ENCODE results near the gene SH3GLB2.
"Not testable (repeated sequence)": the region's sequence is repeated elsewhere in the genome, so short reads cannot be mapped to it uniquely, and the experiment has no call there.

SH3GLB2 gene

DNA sequence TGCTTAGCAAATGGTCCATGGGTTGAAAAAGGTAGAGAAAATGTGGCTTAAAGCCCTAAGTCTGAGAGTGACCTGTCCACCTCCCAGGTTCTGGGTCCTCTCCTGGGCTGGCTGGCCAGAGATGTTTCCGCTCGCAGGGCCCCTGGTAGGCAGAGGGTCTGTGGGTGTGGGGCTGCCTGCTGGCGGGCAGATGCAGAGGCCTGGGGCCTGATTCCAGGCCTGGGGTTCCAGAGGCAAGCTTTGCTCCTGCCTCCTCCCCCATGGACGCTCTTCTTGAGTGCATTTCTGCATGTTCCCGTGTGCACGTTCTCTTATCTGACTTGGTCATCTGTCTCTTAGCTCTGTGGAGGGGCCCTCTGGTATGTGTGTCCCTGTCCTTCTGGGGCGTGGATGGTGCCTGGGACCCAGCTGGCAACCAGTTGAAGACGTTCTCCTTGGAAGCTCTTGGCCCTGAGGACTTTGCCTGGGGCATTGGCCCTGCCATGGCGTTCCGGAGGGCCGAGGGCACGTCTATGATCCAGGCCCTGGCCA, 12.0 kb upstream of the SH3GLB2 start:
- no peak overlapping the region for H3K27ac ChIP-seq (ENCODE audit: low read length)
- no peaks in the 10 kb centered on the region for H3K27me3 ChIP-seq (ENCODE audit: insufficient read depth, low read length)
- H3K9ac ChIP-seq (ENCODE audit: low read depth, low read length) = no peak overlapping the region
- no peak overlapping the region for H3K4me3 ChIP-seq (ENCODE audit: low read length)
- peaks cover 6% of the 10 kb centered on the region; the same call in 1 of the 2 replicates for H3K4me1 ChIP-seq (ENCODE audit: insufficient read depth, low read length)
- H3K36me3 ChIP-seq (ENCODE audit: insufficient read depth, low read depth, low read length) = peaks cover 22% of the 10 kb centered on the region
- no peaks in the 10 kb centered on the region for H3K9me3 ChIP-seq (ENCODE audit: insufficient read depth, low read depth, low read length)

DNA sequence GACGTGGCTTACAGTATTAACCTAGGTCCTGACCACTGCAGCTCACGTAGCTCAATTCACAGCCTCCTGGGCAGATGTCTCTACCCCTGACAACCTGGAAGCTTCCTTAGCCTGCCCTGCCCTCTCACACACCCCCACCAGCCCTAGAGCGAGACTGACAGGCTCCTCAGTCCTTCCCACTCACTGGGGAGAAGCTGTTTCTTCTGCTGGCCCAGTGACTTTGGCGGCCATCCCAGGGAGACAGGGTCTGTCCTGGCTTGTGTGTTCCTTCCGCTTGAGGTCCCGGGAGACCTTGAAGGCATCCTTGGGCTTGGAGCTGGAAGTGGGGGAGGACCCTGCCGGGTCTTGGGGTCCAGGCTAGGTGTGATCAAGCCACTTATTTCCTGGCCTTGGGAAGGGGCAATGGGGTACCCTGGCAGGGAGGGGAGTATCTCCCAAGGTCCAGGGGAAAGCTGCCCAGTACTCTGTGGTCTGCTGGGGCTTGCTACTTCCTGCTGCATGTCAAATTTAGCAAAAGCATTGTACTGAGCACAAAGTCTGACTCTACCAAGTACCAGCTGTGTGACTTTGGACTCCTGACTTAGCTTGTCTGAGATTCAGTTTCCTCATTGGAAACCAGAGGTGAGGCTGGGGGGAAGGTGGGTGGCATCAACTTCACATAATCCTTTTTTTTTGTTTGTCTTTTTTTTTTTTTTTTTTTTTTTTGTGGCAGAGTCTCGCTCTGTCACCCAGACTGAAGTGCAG, 10.2 kb upstream of the SH3GLB2 start:
- no peak overlapping the region for H3K27ac ChIP-seq (ENCODE audit: low read length)

DNA sequence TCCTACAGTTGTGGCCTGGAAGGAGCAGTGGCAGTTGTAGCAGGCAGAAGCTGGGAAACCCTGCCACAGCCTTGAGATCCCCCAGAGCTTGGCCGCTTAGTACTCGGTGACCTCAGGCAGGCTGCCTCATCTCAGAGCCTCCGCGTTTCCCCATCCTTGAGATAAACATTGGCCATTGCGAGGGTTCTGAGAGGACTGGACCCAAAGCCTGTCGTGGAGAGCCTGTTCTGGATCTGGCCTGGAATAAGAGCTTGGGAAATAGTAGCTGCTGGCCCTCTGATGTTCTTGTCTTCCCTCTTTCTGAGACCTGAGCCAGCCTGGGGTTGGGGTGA, 9.6 kb upstream of the SH3GLB2 start:
- peak overlapping the region; percentile 88 for H3K4me3 ChIP-seq (ENCODE audit: low read length)
- H3K27ac ChIP-seq (ENCODE audit: low read length) = no peak overlapping the region
- no peaks in the 10 kb centered on the region for H3K27me3 ChIP-seq (ENCODE audit: insufficient read depth, low read length)
- H3K36me3 ChIP-seq (ENCODE audit: insufficient read depth, low read depth, low read length) = peaks cover 19% of the 10 kb centered on the region
- H3K4me1 ChIP-seq (ENCODE audit: insufficient read depth, low read length) = peaks cover 6% of the 10 kb centered on the region; the same call in 1 of the 2 replicates
- peak overlapping the region; percentile 88; the same call in 1 of the 2 replicates for H3K9ac ChIP-seq (ENCODE audit: low read depth, low read length)
- H3K9me3 ChIP-seq (ENCODE audit: insufficient read depth, low read depth, low read length) = no peaks in the 10 kb centered on the region

More for the DNA sequence above, 10.2 kb upstream of the SH3GLB2 start:
- Histone ChIP-seq H3K9ac (ENCODE audit: low read depth, low read length) (no peak overlapping the region), H3K9me3 (ENCODE audit: insufficient read depth, low read depth, low read length) (no peaks in the 10 kb centered on the region), H3K4me3 (ENCODE audit: low read length) (no peak overlapping the region), H3K36me3 (ENCODE audit: insufficient read depth, low read depth, low read length) (peaks cover 22% of the 10 kb centered on the region), H3K27me3 (ENCODE audit: insufficient read depth, low read length) (no peaks in the 10 kb centered on the region), H3K4me1 (ENCODE audit: insufficient read depth, low read length) (peaks cover 6% of the 10 kb centered on the region; the same call in 1 of the 2 replicates)

- Histone ChIP-seq H3K9ac (ENCODE audit: low read depth, low read length) (peak overlapping the region; percentile 88; the same call in 1 of the 2 replicates), H3K4me3 (ENCODE audit: low read length) (peak overlapping the region; percentile 88), H3K27ac (ENCODE audit: low read length) (no peak overlapping the region), H3K9me3 (ENCODE audit: insufficient read depth, low read depth, low read length) (no peaks in the 10 kb centered on the region), H3K36me3 (ENCODE audit: insufficient read depth, low read depth, low read length) (peaks cover 13% of the 10 kb centered on the region), H3K4me1 (ENCODE audit: insufficient read depth, low read length) (peaks cover 6% of the 10 kb centered on the region; the same call in 1 of the 2 replicates), H3K27me3 (ENCODE audit: insufficient read depth, low read length) (no peaks in the 10 kb centered on the region)
Measured at GRCh38 chr9:129036923-129037766, 9.0 kb upstream of the SH3GLB2 start.

DNA sequence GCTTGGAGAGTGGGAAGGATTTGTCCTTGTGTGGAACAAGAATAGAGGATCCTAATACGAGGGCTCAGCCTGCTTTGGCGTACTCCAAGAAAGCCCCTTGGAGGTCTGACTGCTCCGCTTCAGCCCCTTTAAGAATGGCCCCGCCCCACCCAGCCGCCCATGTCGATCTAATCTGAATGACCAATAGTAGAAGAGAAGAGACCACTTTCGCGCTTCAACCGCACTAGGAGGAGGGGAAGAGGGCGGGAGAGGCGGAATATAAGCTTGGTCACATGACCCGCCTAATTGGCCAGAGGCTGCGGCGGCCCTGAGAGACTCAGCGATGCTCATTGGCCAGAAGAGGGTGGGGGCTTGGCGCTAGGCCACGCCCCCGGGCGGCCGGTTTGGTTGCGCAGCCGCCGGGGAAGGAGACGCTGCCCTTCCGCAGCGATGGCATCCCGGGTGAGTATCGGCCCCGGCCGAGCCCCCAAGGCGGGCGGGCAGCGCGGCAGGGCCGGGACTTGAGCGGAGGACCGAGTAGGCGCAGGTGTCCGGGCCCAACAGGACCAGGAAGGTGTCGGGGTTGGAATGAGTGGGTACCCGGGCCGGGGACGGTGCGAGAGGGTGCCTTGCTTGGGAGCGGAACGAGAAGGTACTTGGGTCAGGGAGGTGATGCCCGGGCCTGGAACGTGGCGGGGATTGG, 8.3 kb upstream of the SH3GLB2 start, which contains the start of gene MIGA2:
Gene MIGA2, plus strand, starts transcription at position 386 of the 682 bp plus-strand sequence. CDS start 3,969 bp downstream, outside the sequence.
- H3K4me3 ChIP-seq (ENCODE audit: low read length) = peak within 1 kb of the TSS; percentile 88
- peak within 1 kb of the TSS; percentile 88; the same call in 1 of the 2 replicates for H3K9ac ChIP-seq (ENCODE audit: low read depth, low read length)
- no peaks in the 10 kb centered on the region for H3K9me3 ChIP-seq (ENCODE audit: insufficient read depth, low read depth, low read length)
- no peak within 1 kb of the TSS for H3K27ac ChIP-seq (ENCODE audit: low read length)
- peaks cover 6% of the 10 kb centered on the region; the same call in 1 of the 2 replicates for H3K4me1 ChIP-seq (ENCODE audit: insufficient read depth, low read length)
- H3K36me3 ChIP-seq (ENCODE audit: insufficient read depth, low read depth, low read length) = peaks cover 5% of the 10 kb centered on the region
- no peaks in the 10 kb centered on the region for H3K27me3 ChIP-seq (ENCODE audit: insufficient read depth, low read length)

DNA sequence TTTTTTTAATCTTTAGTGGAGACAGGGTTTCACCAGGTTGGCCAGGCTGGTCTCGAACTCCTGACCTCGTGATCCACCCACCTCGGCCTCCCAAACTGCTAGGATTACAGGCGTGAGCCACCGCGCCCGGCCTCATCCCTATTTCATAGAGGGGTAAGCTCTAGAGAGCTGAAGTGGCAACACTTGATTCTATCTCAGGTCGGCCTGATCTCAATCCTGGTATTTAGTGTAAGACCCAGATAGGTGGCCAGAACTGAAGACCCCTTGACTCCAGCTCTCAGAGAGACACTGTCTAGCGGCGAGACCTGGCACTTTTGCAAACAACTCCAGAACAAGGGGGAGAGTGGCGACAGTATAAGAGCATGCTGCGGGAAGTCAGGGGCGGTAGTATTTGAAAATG, 7.7 kb upstream of the SH3GLB2 start:
- H3K27me3 ChIP-seq (ENCODE audit: insufficient read depth, low read length); H3K36me3 ChIP-seq (ENCODE audit: insufficient read depth, low read depth, low read length); H3K4me1 ChIP-seq (ENCODE audit: insufficient read depth, low read length); H3K27ac ChIP-seq (ENCODE audit: low read length); H3K9ac ChIP-seq (ENCODE audit: low read depth, low read length); H3K9me3 ChIP-seq (ENCODE audit: insufficient read depth, low read depth, low read length): not testable (repeated sequence)
- H3K4me3 ChIP-seq (ENCODE audit: low read length) = peak overlapping the region; percentile 52; the same call in 1 of the 2 replicates

GRCh38 chr9:129033216-129033615, 5.1 kb upstream of the SH3GLB2 start:
- no peaks in the 10 kb centered on the region for H3K27me3 ChIP-seq (ENCODE audit: insufficient read depth, low read length)
- peaks cover 6% of the 10 kb centered on the region; the same call in 1 of the 2 replicates for H3K4me1 ChIP-seq (ENCODE audit: insufficient read depth, low read length)
- H3K9ac ChIP-seq (ENCODE audit: low read depth, low read length) = no peak overlapping the region
- H3K9me3 ChIP-seq (ENCODE audit: insufficient read depth, low read depth, low read length) = no peaks in the 10 kb centered on the region
- no peaks in the 10 kb centered on the region for H3K36me3 ChIP-seq (ENCODE audit: insufficient read depth, low read depth, low read length)
- no peak overlapping the region for H3K4me3 ChIP-seq (ENCODE audit: low read length)
- H3K27ac ChIP-seq (ENCODE audit: low read length) = no peak overlapping the region

DNA sequence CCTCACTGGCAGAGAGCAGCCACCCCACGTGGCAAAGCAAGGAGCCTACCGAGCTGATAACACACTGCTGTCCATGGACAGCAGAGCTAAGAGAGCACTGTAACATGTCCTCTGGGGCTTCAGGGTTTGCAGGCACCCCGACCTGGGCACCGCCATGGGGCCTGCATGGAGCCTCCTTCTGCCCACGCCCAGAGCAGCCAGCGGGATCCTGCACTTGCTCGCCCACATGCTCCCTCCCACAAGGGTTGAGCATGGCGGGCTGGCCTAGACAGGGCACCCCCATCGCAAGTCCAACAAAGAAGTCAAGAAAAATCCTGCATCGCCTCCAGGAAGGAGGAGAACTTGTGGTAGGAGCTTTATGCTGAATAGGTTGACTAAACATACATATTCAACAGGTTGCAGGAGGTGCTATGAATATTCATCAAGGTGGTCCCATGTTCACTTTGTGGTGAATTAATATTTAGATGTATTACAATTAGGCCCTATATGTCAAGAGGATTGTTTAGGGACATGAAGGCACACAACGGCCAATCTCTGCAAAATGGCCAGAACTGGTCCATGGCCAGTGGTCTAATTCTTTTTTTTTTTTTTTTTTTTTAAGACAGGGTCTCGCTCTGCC, 4.5 kb upstream of the SH3GLB2 start:
- H3K27ac ChIP-seq (ENCODE audit: low read length) = no peak overlapping the region
- H3K36me3 ChIP-seq (ENCODE audit: insufficient read depth, low read depth, low read length) = no peaks in the 10 kb centered on the region
- peaks cover 5% of the 10 kb centered on the region; the same call in 1 of the 2 replicates for H3K4me1 ChIP-seq (ENCODE audit: insufficient read depth, low read length)
- H3K27me3 ChIP-seq (ENCODE audit: insufficient read depth, low read length) = no peaks in the 10 kb centered on the region
- no peak overlapping the region for H3K4me3 ChIP-seq (ENCODE audit: low read length)
- no peak overlapping the region for H3K9ac ChIP-seq (ENCODE audit: low read depth, low read length)
- no peaks in the 10 kb centered on the region for H3K9me3 ChIP-seq (ENCODE audit: insufficient read depth, low read depth, low read length)

- no peaks in the 10 kb centered on the region for H3K36me3 ChIP-seq (ENCODE audit: insufficient read depth, low read depth, low read length)
- H3K4me1 ChIP-seq (ENCODE audit: insufficient read depth, low read length) = no peaks in the 10 kb centered on the region
- H3K9ac ChIP-seq (ENCODE audit: low read depth, low read length) = no peak overlapping the region
- H3K4me3 ChIP-seq (ENCODE audit: low read length) = no peak overlapping the region
- no peak overlapping the region for H3K27ac ChIP-seq (ENCODE audit: low read length)
- H3K27me3 ChIP-seq (ENCODE audit: insufficient read depth, low read length) = no peaks in the 10 kb centered on the region
- no peaks in the 10 kb centered on the region for H3K9me3 ChIP-seq (ENCODE audit: insufficient read depth, low read depth, low read length)
Measured at GRCh38 chr9:129031514-129031913, 3.4 kb upstream of the SH3GLB2 start.

GRCh38 chr9:129030191-129030590, 2.1 kb upstream of the SH3GLB2 start:
- Histone ChIP-seq H3K4me3 (ENCODE audit: low read length) (no peak overlapping the region), H3K9ac (ENCODE audit: low read depth, low read length) (no peak overlapping the region)

More at GRCh38 chr9:129030191-129030590, 2.1 kb upstream of the SH3GLB2 start:
- Histone ChIP-seq H3K27me3 (ENCODE audit: insufficient read depth, low read length) (no peaks in the 10 kb centered on the region), H3K27ac (ENCODE audit: low read length) (no peak overlapping the region), H3K9me3 (ENCODE audit: insufficient read depth, low read depth, low read length) (no peaks in the 10 kb centered on the region), H3K36me3 (ENCODE audit: insufficient read depth, low read depth, low read length) (no peaks in the 10 kb centered on the region), H3K4me1 (ENCODE audit: insufficient read depth, low read length) (no peaks in the 10 kb centered on the region)
